Panc1 (cell line): ENCODE data around the gene ZNF239.

Experiments used
- SIN3A ChIP-seq: IDR thresholded peaks from 2 replicates; pipeline ENCODE4 v1.6.1; 2012; ENCODE audit warnings: low read depth, mild to moderate bottlenecking, low read length, moderate library complexity, borderline replicate concordance; ENCODE audit not compliant: insufficient read depth
- TF ChIP-seq, protein P1 (sequence below): fragments of 450-650 bp; IDR thresholded peaks from 2 replicates; pipeline ENCODE4 v1.5.1; 2017; ENCODE audit warnings: mild to moderate bottlenecking

DNA sequence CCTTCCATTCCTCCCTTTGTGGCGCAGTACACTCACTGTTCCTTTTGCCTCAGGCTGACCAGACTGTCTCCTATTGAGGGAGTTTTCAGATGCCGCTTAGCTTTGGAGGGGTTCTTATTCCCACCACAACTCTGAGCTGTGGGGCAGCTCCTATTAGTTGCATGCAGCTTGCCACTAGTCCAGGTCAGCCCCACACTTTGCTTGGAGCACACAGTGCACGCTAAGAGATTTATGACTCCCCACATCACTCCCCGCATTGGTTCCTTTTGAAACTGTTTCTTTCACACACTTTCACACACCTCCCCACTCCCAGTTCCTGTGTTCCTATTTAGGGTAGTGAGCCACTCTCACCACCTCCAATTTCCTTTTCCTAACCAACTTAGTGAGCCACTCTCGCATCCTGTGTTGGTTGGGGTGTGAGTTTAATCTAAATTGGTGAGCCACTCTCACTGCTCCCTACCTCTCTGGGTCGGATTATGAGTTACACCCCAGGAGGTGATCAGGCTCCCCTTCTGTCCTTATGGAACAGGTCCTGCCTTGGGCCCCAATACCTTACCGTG lies 21.4 kb upstream of the ZNF239 start:
- TF ChIP-seq, protein P1, sequence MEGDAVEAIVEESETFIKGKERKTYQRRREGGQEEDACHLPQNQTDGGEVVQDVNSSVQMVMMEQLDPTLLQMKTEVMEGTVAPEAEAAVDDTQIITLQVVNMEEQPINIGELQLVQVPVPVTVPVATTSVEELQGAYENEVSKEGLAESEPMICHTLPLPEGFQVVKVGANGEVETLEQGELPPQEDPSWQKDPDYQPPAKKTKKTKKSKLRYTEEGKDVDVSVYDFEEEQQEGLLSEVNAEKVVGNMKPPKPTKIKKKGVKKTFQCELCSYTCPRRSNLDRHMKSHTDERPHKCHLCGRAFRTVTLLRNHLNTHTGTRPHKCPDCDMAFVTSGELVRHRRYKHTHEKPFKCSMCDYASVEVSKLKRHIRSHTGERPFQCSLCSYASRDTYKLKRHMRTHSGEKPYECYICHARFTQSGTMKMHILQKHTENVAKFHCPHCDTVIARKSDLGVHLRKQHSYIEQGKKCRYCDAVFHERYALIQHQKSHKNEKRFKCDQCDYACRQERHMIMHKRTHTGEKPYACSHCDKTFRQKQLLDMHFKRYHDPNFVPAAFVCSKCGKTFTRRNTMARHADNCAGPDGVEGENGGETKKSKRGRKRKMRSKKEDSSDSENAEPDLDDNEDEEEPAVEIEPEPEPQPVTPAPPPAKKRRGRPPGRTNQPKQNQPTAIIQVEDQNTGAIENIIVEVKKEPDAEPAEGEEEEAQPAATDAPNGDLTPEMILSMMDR, result no peak
- no peak for TF ChIP-seq SIN3A
